NCI-H774 (cell line): ENCODE results near the gene MGAT3.
A peak's percentile ranks its signal among the peaks of the same experiment; 100 is the strongest.

ENCODE experiments used
- DNase-seq: peaks from one replicate; lab custom pipeline; 2025; lab: John Stamatoyannopoulos, UW

MGAT3 gene

DNA sequence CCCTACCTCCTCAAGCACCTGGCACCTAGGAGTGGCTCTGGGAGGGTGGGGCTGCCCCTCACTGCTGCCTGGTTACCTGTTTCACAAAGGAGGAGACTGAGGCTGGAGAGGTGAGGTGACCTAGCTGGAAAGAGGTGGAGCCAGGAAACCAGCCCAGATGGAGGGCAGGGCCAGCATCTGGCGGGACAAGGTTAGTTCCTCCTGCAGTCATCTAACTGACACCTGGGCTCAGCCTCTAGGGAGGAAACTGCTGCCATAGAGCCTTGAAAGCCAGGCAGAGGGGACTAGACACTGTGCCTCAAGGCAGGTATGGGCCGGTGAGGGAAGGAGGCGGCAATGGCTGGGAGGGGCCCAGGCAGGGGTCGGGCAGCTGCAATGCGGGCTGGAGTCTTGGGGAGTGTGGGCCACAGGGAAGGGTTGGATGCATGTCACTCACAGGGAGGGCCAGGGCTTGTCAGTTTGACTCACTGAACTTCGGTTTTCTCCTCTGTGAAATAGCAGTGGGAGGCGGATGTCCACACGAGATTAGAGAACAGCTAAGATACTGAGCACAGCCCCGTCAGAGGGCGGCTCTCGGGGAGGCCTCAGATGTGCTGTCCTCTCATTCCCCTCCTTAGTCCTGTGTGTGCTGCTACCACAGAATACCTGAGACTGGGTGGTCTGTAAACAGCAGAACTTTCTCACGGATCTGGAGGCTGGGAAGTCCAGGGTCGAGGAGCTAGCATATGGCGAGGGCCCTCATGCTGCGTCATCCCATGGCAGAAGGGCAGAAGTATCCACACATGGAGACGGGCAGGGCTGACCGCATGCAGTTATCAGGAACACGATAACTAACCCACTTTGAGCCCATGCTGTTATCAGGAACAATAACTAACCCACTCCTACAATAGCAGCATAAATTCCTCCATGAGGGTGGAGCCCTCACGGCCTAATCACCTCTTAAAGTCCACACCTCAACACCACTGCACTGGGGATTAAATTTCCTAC, 16.1 kb downstream of the MGAT3 start:
- no peak for DNase-seq

- no peak for DNase-seq
These were observed 17.0 kb downstream of the MGAT3 start for GRCh38 chr22:39473851-39474250.

GRCh38 chr22:39474351-39475111, 17.7 kb downstream of the MGAT3 start:
- no peak for DNase-seq

GRCh38 chr22:39475337-39475736, 18.5 kb downstream of the MGAT3 start:
- DNase-seq: no peak

DNA sequence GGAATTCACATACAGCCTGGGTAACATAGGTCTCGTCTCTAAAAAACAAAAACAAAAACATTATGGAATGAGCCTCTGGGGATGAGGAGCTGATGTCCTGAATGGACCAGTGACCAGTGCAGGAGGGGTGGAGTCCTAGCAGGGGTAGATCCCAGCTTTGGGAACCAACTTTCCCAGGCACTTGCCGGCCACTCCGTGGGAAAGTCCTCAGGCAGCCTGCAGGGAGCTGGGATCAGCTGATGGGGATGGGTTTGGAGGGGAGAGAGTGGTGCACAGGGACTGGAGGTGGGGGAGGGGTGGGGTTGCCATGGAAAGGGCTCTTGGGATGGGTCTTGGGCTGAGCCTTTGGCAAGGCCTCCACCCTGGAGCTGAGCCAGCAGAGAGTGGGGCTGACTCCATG, 19.1 kb downstream of the MGAT3 start:
- DNase-seq: no peak

DNA sequence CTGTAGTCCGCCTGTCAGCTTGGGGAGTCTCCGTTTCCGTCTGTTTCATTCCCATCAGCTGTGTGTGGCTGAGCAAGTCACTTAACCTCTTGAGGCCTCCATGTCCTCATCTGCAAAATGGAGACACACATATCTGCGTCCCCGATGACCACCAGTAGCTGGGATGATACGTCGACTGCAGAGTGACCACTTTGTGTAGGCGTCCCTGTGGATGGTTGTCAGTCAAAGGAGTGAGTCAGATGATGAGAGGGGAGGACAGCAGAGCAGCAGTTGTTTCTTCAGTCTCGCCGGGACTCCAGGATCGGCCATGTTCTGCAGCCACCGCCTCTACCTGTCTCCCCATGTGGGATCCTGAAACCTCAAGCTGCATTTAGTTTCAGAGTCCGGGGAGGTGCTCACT, 19.9 kb downstream of the MGAT3 start:
- no peak for DNase-seq

DNA sequence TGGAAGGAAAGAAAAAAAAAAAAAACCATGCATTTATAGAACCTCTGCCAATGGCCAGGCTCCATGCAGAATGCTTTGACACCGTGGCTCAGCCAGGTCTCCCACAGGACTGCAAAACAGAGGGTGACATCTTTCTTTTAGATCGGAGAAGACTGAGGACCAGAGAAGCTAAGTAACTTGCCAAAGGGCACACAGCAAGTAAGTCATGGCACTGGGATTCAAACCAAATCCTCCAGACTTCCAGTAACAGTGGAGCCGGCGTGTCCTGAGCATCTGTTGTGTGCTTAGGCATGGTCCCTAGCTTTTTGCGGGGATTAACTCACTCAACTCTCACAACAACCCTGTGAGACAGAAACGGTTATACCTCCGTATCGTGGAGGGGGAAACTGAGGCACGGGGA, 20.7 kb downstream of the MGAT3 start:
- DNase-seq: no peak

DNA sequence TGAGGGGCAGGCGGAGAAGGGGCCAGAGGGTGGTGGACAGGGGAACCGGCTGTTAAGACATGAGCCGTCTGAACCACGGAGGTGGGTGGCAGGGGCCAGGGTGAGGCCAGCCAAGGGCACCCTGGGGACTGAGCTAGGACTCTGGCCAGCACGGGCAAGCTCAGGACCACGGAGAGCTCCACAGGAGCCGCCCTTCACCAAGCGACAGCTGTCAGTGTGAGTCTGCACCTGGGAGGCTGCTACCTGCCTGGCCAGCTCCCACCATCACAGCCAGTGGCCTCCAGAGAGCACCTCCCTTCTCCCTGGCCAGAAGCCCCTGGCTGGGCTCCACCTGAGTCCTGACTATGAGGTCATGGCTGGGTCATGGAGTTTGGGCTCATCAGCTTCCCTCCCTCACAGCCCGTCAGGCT, 21.6 kb downstream of the MGAT3 start:
- no peak for DNase-seq

DNA sequence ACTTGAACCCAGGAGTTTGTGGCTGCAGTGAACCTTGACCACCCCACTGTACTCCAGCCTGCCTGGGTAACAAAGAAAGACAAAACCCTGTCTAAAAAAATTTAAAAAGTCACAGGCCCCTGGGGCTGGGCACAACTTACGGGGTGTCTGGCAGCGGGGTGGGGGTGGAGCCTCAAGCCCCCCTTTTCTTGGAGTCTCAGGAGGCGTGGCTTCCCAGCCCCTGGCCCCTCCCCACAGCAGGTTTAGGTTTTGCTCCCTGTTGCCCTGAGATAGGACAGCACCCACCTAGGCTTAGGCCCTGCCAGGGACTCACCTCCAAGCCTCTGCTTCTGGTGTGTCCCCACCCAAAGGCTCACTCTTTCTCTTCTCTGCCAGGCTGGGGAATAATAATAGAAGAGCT, 22.4 kb downstream of the MGAT3 start:
- DNase-seq: no peak

DNA sequence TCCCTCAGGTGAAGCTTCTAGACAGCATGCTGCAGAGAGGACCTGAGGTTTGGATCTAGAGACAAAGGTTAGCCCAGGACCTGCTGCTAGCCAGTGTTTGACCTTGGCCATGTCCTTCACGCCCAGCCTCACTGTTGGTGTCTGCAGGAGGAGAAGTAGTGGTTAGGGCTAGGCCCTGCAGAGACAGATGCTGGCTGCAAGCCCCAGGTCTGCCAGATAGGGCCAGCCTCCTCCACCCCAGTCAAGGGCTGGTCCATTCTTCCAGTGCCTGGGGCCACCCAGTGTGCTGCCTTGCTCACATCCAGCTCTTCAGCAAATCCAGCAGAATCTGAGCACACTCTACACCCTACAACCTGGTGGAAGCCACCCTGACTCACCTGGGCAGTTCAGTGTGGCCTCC, 23.7 kb downstream of the MGAT3 start:
- DNase-seq: no peak

- no peak for DNase-seq
These were observed 24.2 kb downstream of the MGAT3 start for GRCh38 chr22:39481054-39481453.

DNA sequence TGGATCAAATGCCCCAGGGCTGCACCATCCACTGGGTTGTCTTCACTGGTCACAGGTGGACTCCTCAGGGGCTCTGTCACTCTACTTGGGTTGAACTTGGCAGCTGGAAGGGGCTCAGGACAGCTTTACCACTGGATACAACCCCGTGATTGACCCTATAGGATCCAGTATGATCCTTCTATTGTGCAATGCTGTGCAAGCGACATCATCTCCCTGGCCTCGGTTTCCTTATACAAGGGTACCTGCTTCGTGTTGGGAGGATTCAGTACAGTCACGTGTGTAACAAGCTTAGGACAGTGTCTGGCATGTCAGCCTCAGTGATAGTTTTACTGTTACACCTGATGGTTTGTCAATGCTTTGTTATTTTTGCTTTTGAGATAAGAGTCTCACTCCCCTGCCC, 24.8 kb downstream of the MGAT3 start:
- DNase-seq: no peak

DNA sequence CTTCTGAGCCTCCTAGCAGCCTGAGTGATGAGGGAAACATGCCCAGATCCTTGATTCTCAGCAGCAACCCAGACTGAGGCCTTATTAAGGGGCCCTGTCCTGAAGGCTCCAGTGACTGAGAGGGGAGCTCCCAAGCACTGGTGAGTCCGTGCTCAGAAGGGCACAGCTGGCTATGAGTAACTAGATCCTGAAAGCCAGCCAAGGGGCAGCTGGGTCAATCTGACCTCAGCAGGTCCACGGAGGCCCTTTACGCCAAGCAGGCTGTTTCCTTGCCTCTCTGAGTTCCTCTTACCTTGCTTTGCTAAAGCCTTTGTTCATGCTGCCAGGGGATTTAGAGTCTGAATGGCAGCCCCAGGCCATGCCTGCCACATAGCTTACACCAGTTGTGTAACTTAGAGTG, 26.0 kb downstream of the MGAT3 start:
- no peak for DNase-seq

GRCh38 chr22:39486951-39487825, 30.4 kb downstream of the MGAT3 start:
- DNase-seq: no peak

DNA sequence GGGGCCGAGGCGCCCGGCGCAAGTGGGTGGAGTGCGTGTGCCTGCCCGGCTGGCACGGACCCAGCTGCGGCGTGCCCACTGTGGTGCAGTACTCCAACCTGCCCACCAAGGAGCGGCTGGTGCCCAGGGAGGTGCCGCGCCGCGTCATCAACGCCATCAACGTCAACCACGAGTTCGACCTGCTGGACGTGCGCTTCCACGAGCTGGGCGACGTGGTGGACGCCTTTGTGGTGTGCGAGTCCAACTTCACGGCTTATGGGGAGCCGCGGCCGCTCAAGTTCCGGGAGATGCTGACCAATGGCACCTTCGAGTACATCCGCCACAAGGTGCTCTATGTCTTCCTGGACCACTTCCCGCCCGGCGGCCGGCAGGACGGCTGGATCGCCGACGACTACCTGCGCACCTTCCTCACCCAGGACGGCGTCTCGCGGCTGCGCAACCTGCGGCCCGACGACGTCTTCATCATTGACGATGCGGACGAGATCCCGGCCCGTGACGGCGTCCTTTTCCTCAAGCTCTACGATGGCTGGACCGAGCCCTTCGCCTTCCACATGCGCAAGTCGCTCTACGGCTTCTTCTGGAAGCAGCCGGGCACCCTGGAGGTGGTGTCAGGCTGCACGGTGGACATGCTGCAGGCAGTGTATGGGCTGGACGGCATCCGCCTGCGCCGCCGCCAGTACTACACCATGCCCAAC, 31.2 kb downstream of the MGAT3 start:
- DNase-seq: no peak

GRCh38 chr22:39488563-39489083, 31.8 kb downstream of the MGAT3 start:
- DNase-seq: no peak

DNA sequence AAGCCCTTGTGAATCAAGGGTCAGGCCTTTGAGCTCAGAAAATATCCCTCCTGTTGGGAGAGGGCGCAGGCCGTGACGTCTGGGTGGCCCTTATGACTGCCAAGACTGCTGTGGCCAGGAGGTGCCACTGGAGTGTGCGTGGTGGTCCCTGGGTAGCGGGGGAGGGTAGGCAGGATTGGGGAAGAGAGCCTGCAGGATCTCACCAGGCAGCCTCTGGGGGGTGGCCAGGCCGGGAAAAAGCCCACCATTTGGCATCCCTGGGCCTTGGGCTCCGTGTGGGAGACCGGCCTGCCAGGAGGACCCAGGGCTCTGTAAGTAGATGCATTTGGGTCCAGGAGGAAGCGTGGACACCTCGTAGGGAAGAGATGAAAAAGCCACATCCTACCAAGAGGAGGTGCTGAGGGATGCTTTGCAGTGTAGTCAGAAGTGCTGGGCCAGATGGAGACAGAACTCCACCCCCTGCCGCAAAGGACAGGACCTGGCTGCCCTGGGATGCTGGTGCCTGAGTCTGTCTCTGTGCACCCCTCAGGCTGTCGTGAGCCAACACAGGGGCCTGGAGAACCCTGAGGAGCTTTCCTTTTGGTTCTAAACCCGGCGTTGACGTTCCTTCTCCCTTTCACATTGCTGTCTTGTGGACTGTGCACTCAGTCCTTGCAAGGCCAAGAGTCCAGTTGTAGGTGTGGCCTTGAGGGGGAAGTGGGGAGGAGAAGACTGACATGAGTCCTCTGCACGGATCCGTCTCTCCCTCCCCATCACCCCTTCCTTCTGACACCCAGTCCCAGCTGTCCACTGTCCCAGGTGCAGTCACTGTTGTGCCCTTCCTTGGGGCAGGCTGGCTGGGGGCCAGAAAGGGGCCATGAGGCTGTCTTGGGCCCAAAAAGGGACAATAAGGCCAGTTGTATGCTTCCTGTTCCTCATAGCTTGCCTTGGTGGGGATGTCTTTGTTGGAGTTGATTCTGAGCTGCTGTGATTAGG, 32.6 kb downstream of the MGAT3 start:
- DNase-seq: no peak

DNA sequence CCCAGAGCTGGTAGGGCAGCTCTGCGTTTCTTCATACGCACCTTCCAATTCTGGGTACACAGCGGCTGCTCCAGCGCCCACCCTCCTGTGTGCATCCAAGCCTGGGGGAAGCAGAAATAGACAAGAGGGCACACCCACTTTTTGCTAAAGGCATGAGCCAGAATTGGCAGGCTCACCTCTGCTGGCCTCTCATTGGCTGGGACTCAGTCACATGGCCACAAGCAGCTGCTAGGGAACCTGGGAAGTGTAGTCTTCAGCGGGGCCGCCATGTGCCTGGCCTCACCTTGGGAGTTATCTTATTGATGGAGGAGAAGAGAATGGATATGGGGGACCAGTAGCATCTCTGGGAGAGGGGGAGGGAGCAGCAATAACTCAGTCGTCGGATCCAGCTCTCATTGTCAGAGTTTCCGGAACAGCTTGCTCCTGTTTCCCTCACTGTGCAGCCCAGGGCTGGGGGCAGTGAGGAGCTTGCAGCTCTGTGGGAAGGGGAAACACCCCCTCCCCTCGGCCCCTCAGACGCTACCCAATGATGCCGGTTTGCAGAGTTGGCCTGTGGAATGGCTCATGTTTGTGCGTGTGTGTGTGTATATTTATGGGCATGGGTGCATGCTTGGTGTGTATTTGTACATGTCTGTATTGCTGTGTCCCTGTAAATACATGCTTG, 33.5 kb downstream of the MGAT3 start:
- peak; percentile 48 for DNase-seq

DNA sequence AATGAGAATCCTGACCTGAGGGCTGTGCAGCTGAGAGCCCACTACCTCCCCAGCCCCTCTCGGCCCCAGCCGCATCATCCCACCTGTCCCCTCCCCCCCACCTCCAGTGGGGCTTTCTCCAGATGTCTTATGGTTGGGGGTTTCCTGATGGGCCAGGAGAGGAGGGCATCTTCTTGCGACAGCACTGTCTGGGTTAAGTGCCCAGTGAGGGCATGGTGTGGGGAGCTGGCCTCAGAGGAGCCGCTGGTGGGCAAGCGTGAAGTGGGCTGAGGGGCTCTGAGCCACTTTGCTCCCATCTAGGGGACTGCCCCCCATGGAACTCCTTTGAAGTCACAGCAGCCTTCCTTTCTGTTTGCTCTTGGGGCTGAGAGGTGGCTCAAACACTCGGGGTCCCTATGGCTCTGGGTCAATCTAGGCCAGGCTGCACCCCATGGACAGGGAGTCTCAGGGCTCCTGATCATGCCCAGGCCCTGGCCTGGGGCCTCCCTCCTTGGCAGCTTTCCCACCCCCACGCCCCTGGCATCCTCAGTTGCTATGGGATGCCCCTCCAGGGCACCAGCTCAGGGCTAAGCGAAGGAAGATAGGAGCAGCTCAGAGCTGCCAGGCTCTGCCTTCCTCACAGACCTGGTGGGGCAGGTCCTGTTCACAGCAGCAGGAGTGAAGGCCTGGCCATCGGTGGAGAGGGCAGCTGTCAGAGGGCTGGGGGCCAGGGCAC, 34.3 kb downstream of the MGAT3 start:
- DNase-seq: no peak
